Activated CD4-positive, alpha-beta T cell treated with anti-CD3 and anti-CD28 coated beads for 36 hours (primary cell): ENCODE measurements around the gene KREMEN2. TPM values are rescaled to one million over a fixed set of nuclear protein-coding genes. Genes with fewer than 3 reads are reported as not detected.

Experiments used
- ATAC-seq: fragments of 200-7000 bp; cut with Tn5 transposase; one replicate; pipeline ENCODE4 v1.10.0; 2021; ENCODE audit warnings: mild to moderate bottlenecking, moderate library complexity
- CTCF ChIA-PET: fragments of 350-600 bp; sonication (Branson Sonifier 250); formaldehyde crosslinking; loops from one replicate; lab custom pipeline; 2021; ENCODE audit warnings: antibody characterized with exemption; lab: Charles Lee
- POLR2A ChIA-PET: fragments of 350-600 bp; sonication (Branson Sonifier 250); formaldehyde crosslinking; loops from one replicate; lab custom pipeline; 2021; ENCODE audit warnings: antibody characterized with exemption, inconsistent platforms; lab: Charles Lee
- DNase-seq: peaks from one replicate; pipeline ENCODE4 v3.0.0-alpha.2; 2020
- H3K27ac Mint-ChIP-seq: one replicate; pipeline ENCODE4 v1.8.0; 2021; ENCODE audit warnings: mixed read lengths
- H3K27me3 Mint-ChIP-seq: one replicate; pipeline ENCODE4 v1.8.0; 2021; ENCODE audit warnings: mixed read lengths
- H3K36me3 Mint-ChIP-seq: one replicate; pipeline ENCODE4 v1.8.0; 2021; ENCODE audit warnings: low read depth, mixed read lengths
- H3K4me1 Mint-ChIP-seq: one replicate; pipeline ENCODE4 v1.8.0; 2021; ENCODE audit warnings: mixed read lengths
- H3K4me3 Mint-ChIP-seq: one replicate; pipeline ENCODE4 v1.8.0; 2021; ENCODE audit warnings: mild to moderate bottlenecking, moderate library complexity, mixed read lengths
- H3K9me3 Mint-ChIP-seq: one replicate; pipeline ENCODE4 v1.8.0; 2021; ENCODE audit warnings: low read depth, mixed read lengths
- intact Hi-C, 2 experiments: fragments of 100-400 bp; cut with DNase I in 1 of 2; cut with micrococcal nuclease in 1 of 2; formaldehyde crosslinking; loops; one replicate each; pipeline versions ENCODE4 v1.14.2 to v1.15.1; 2022 to 2024; cut with DNase I, micrococcal nuclease
- total RNA-seq, 2 experiments: library from RNA; stranded (reverse); gene quantifications; one replicate each; pipeline ENCODE4 v1.2.3, GENCODE V29; 2021

The KREMEN2 gene
- total RNA-seq, 2 experiments from 2014 or later = not detected

- H3K9me3 Mint-ChIP-seq = no peaks in the 10 kb centered on the region
- no peak overlapping the region for H3K4me3 Mint-ChIP-seq
- no peak overlapping the region for H3K27ac Mint-ChIP-seq
- ATAC-seq (no peak), DNase-seq (no peak)
- H3K27me3 Mint-ChIP-seq = no peaks in the 10 kb centered on the region
- ChIA-PET CTCF (no interaction called here), POLR2A (no interaction called here)
- no peaks in the 10 kb centered on the region for H3K36me3 Mint-ChIP-seq
- intact Hi-C loops = no loop called here
- no peaks in the 10 kb centered on the region for H3K4me1 Mint-ChIP-seq
Observed at GRCh38 chr16:2991566-2992261, 27.6 kb downstream of the KREMEN2 start.

GRCh38 chr16:2992383-2993081 is 28.5 kb downstream of the KREMEN2 start:
- Mint-ChIP-seq H3K4me1 (no peaks in the 10 kb centered on the region), H3K27ac (no peak overlapping the region), H3K27me3 (no peaks in the 10 kb centered on the region), H3K4me3 (no peak overlapping the region), H3K36me3 (no peaks in the 10 kb centered on the region), H3K9me3 (no peaks in the 10 kb centered on the region)
- DNase-seq (no peak), ATAC-seq (no peak)
- CTCF ChIA-PET = no interaction called here
- POLR2A ChIA-PET = no interaction called here
- intact Hi-C loops = no loop called here

- H3K36me3 Mint-ChIP-seq = no peaks in the 10 kb centered on the region
- no peak overlapping the region for H3K4me3 Mint-ChIP-seq
- no peak overlapping the region for H3K27ac Mint-ChIP-seq
- ATAC-seq (no peak), DNase-seq (no peak)
- no peaks in the 10 kb centered on the region for H3K27me3 Mint-ChIP-seq
- CTCF ChIA-PET = no interaction called here
- no peaks in the 10 kb centered on the region for H3K9me3 Mint-ChIP-seq
- H3K4me1 Mint-ChIP-seq = no peaks in the 10 kb centered on the region
- intact Hi-C loops = no loop called here
- POLR2A ChIA-PET = interaction anchor here (0.7 kb wide), 1 partner anchor 1010 kb away, joined by 4 read pairs; no protein-coding TSS in a partner anchor
Observed at GRCh38 chr16:2996298-2996697, 32.2 kb downstream of the KREMEN2 start.

DNA sequence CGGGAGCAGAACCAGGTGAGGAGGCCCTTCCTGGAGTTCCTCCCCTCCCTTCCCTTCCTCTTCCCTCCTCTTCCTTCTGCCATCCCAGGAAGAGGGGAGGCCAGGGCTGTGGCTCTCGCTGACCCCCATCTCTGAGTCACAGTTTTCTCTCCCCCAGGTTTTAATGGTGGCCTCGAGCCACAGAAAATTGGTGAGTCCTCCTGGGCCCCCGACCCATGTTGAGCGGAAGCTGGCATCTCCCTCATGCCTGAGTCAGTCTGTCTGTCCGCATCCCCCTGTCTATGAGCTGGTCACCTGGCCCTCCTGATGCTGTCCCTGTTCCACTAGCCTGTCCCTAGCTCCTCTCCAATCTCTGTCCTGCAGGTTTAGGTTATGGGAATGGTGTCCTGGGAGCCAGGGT is 35.9 kb downstream of the KREMEN2 start:
- DNase-seq (no peak), ATAC-seq (no peak)
- Mint-ChIP-seq H3K9me3 (no peaks in the 10 kb centered on the region), H3K4me3 (no peak overlapping the region), H3K36me3 (no peaks in the 10 kb centered on the region), H3K27ac (no peak overlapping the region), H3K27me3 (no peaks in the 10 kb centered on the region), H3K4me1 (no peaks in the 10 kb centered on the region)
- CTCF ChIA-PET = interaction anchor here (9.6 kb wide), 1 partner anchor 32 kb away, joined by 130 read pairs; no protein-coding TSS in a partner anchor
- intact Hi-C loops = no loop called here
- POLR2A ChIA-PET = no interaction called here

GRCh38 chr16:3000540-3000939 is 36.5 kb downstream of the KREMEN2 start:
- no peaks in the 10 kb centered on the region for H3K4me1 Mint-ChIP-seq
- intact Hi-C loops = no loop called here
- H3K4me3 Mint-ChIP-seq = no peak overlapping the region
- ChIA-PET POLR2A (no interaction called here), CTCF (interaction anchor here (1.1 to 9.6 kb wide), 2 partner anchors 18 to 31 kb away, joined by 3 to 130 read pairs; no protein-coding TSS in a partner anchor)
- no peaks in the 10 kb centered on the region for H3K36me3 Mint-ChIP-seq
- DNase-seq (no peak), ATAC-seq (no peak)
- no peak overlapping the region for H3K27ac Mint-ChIP-seq
- no peaks in the 10 kb centered on the region for H3K27me3 Mint-ChIP-seq
- no peaks in the 10 kb centered on the region for H3K9me3 Mint-ChIP-seq

- DNase-seq (no peak), ATAC-seq (no peak)
- Mint-ChIP-seq H3K36me3 (no peaks in the 10 kb centered on the region), H3K9me3 (no peaks in the 10 kb centered on the region), H3K27ac (no peak overlapping the region), H3K4me1 (no peaks in the 10 kb centered on the region), H3K4me3 (no peak overlapping the region), H3K27me3 (no peaks in the 10 kb centered on the region)
- intact Hi-C loops = no loop called here
- CTCF ChIA-PET = interaction anchor here (1.1 to 9.6 kb wide), 2 partner anchors 17 to 30 kb away, joined by 3 to 130 read pairs; no protein-coding TSS in a partner anchor
- POLR2A ChIA-PET = no interaction called here
Observed at GRCh38 chr16:3001316-3001715, 37.2 kb downstream of the KREMEN2 start.

GRCh38 chr16:3003582-3004270 is 39.7 kb downstream of the KREMEN2 start:
- no peak overlapping the region for H3K27ac Mint-ChIP-seq
- ChIA-PET POLR2A (interaction anchor here (0.7 to 1.2 kb wide), 6 partner anchors 16 to 464 kb away, joined by 3 to 5 read pairs (median 4); partner anchors contain the start of genes FLYWCH2 and TNFRSF12A), CTCF (interaction anchor here (0.6 to 9.6 kb wide), 15 partner anchors 17 to 713 kb away, joined by 3 to 130 read pairs (median 3); partner anchors contain the start of genes HCFC1R1, KREMEN2, THOC6 and TNFRSF12A)
- peaks cover 6% of the 10 kb centered on the region for H3K27me3 Mint-ChIP-seq
- no peaks in the 10 kb centered on the region for H3K36me3 Mint-ChIP-seq
- peak; percentile 100 for ATAC-seq
- H3K9me3 Mint-ChIP-seq = no peaks in the 10 kb centered on the region
- peak overlapping the region; percentile 32 for H3K4me3 Mint-ChIP-seq
- DNase-seq = peak; percentile 99
- intact Hi-C loops = loop anchor here (1.0 to 2.0 kb wide), 8 partner anchors 17 to 147 kb away; partner anchors contain the start of genes TNFRSF12A (in 2 of the 2), PAQR4 (in 1 of the 2) and THOC6 (in 1 of the 2)
- H3K4me1 Mint-ChIP-seq = peaks cover 23% of the 10 kb centered on the region

DNA sequence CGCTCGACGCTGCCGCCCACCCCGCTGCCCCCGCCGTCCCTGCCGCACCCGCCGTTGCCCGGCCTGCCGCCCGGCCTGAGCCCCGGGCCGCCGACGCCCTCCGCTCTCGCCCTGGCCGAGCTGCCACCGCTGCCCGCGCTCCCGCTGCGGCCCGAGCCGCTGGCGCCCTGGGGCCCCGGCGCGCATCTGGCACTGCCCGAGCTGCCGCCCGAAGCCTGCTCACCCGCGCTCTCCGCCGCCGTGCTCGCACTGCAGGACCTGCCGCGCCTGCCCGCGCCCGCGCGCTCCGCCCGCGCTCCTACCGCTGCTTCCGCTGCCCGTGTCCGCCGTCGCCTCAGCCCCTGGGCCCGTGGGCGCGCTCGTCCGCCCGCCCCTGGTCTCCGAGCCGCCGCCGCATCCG is 40.2 kb downstream of the KREMEN2 start:
- Mint-ChIP-seq H3K36me3 (no peaks in the 10 kb centered on the region), H3K27me3 (peaks cover 6% of the 10 kb centered on the region), H3K4me3 (no peak overlapping the region), H3K4me1 (peaks cover 23% of the 10 kb centered on the region), H3K27ac (no peak overlapping the region), H3K9me3 (no peaks in the 10 kb centered on the region)
- ChIA-PET CTCF (interaction anchor here (0.6 to 9.6 kb wide), 14 partner anchors 16 to 712 kb away, joined by 3 to 130 read pairs (median 4); partner anchors contain the start of genes HCFC1R1, KREMEN2, THOC6 and TNFRSF12A), POLR2A (interaction anchor here (0.7 to 1.2 kb wide), 6 partner anchors 16 to 463 kb away, joined by 3 to 5 read pairs (median 4); partner anchors contain the start of genes FLYWCH2 and TNFRSF12A)
- DNase-seq (peak; percentile 55), ATAC-seq (peak; percentile 10)
- intact Hi-C loops = loop anchor here (1.0 to 2.0 kb wide), 4 partner anchors 16 to 35 kb away; partner anchors contain the start of genes TNFRSF12A (in 2 of the 2) and PAQR4 (in 1 of the 2)

DNA sequence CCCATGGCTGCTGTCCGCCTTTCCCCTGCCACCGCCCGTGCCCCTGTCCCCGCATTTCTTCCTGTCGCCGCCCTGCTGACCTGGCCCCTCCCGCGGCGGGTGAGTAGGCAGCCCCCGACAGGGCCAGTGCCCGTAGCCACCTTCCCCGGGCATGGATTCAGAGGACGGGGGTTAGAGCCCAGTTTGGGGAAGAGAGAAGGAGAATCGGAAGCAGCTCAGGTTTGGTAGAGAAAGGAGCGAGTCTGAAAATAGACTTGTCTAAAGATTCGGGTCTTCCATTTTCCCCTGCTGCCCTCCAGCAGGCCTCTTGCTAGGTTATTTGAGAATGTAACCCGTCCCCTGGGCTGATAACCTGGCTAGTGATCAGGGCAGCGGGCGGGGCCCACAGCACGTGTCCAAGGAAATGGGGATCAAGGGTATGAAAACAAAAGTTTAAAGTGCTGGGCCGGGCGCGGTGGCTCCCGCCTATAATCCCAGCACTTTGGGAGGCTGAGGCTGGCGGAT is 40.8 kb downstream of the KREMEN2 start:
- POLR2A ChIA-PET = no interaction called here
- peaks cover 23% of the 10 kb centered on the region for H3K4me1 Mint-ChIP-seq
- no peak for DNase-seq
- CTCF ChIA-PET = interaction anchor here (1.3 to 9.6 kb wide), 3 partner anchors 27 to 121 kb away, joined by 3 to 130 read pairs (median 3); partner anchors contain the start of gene KREMEN2
- no peaks in the 10 kb centered on the region for H3K36me3 Mint-ChIP-seq
- no peaks in the 10 kb centered on the region for H3K9me3 Mint-ChIP-seq
- H3K27ac Mint-ChIP-seq = no peak overlapping the region
- H3K4me3 Mint-ChIP-seq = no peak overlapping the region
- ATAC-seq = no peak
- intact Hi-C loops = loop anchor here (1.0 to 2.0 kb wide), 4 partner anchors 15 to 36 kb away; partner anchors contain the start of genes TNFRSF12A (in 2 of the 2) and PAQR4 (in 1 of the 2)
- H3K27me3 Mint-ChIP-seq = peaks cover 6% of the 10 kb centered on the region

DNA sequence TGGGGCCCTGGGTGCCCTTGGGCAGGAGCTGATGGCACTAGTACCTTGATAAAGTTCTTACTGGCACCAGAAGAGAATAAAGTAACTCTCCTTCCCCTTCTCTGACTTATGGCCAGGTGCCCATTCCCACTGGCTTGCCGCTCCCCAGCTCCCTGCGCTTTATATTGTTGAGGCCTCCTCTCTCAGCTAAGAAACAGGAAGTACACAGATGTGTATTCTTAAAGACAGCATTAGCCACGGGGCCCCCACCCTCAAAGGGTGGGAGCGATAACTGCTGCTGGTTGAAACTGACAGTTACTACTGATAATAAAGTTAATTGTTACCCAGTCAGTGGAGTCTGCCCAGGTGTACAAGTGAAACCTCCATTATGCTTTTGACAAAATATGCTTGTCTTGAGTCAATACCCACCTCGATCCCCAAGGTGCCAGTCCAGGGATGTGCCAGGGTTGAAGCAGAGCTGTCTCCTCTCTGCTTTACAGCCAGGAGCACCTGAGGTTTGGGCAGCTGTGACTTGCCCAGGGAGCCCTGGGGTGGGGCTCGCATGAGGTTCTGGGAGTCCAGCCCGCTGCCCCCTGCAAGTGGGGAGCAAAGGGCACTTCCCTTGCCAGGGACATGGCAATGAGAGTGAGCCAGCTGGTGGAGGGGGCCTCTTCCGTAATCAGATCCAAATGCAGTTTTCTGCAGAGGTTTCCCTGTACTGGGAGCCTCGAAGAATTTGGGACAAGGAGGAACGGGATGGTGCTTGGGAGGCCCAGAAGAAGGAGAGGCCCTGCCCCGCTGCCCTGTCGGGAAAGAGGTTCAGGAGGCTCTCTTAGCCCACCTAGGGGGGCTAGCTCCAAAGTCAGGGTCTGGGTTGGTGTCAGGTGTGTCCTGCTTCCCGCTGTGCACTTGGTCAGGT is 43.2 kb downstream of the KREMEN2 start:
- Mint-ChIP-seq H3K36me3 (no peaks in the 10 kb centered on the region), H3K4me3 (no peak overlapping the region), H3K27ac (no peak overlapping the region), H3K9me3 (no peaks in the 10 kb centered on the region), H3K4me1 (peaks cover 23% of the 10 kb centered on the region), H3K27me3 (peaks cover 9% of the 10 kb centered on the region)
- intact Hi-C loops = no loop called here
- ATAC-seq (no peak), DNase-seq (no peak)
- ChIA-PET POLR2A (interaction anchor here (0.6 to 1.0 kb wide), 3 partner anchors 13 to 1262 kb away, joined by 3 to 5 read pairs (median 3); partner anchors contain the start of gene TNFRSF12A), CTCF (interaction anchor here (0.7 to 9.6 kb wide), 7 partner anchors 13 to 52 kb away, joined by 3 to 130 read pairs (median 3); partner anchors contain the start of gene TNFRSF12A)
